NK-92 (cell line): Measurements from ENCODE around the gene ZNF582.
A peak's percentile ranks its signal among the peaks of the same experiment; 100 is the strongest.

ENCODE experiments used
- DNase-seq: peaks from one replicate; lab custom pipeline; 2025; ENCODE audit not compliant: unreplicated experiment; lab: John Stamatoyannopoulos, UW

Gene ZNF582

GRCh38 chr19:56393119-56394012 lies at the start of gene ZNF582:
TSS of gene ZNF582 (minus strand) at chr19:56393534. CDS start at chr19:56391752, 1,782 bp downstream.
- DNase-seq: peak; percentile 36

- DNase-seq: no peak
Observed at GRCh38 chr19:56441206-56441792, 48.0 kb upstream of the ZNF582 start.

- no peak for DNase-seq
Observed at GRCh38 chr19:56423985-56424353, 30.6 kb upstream of the ZNF582 start.

GRCh38 chr19:56423276-56423984 lies 30.1 kb upstream of the ZNF582 start:
- no peak for DNase-seq

GRCh38 chr19:56405062-56405461 lies 11.7 kb upstream of the ZNF582 start:
- DNase-seq: no peak

GRCh38 chr19:56404705-56405056 lies 11.3 kb upstream of the ZNF582 start:
- DNase-seq: no peak

- peak; percentile 12 for DNase-seq
Observed at GRCh38 chr19:56403764-56404704, 10.7 kb upstream of the ZNF582 start, which contains the start of gene ZNF583. TSS of gene ZNF583 (plus strand) at chr19:56404332. CDS start at chr19:56407115, 2,783 bp downstream.

GRCh38 chr19:56403261-56403660 lies 9.9 kb upstream of the ZNF582 start:
- no peak for DNase-seq

GRCh38 chr19:56400485-56400884 lies 7.2 kb upstream of the ZNF582 start:
- DNase-seq: no peak

- no peak for DNase-seq
Observed at GRCh38 chr19:56398809-56399208, 5.5 kb upstream of the ZNF582 start.

GRCh38 chr19:56383826-56384605 lies 9.3 kb downstream of the ZNF582 start:
- no peak for DNase-seq

- DNase-seq: no peak
Observed at GRCh38 chr19:56377105-56377924, 16.0 kb downstream of the ZNF582 start.

- no peak for DNase-seq
Observed at GRCh38 chr19:56372281-56372680, 21.1 kb downstream of the ZNF582 start.

- no peak for DNase-seq
Observed at GRCh38 chr19:56369886-56370676, 23.3 kb downstream of the ZNF582 start.

GRCh38 chr19:56367829-56368711 lies 25.3 kb downstream of the ZNF582 start:
- no peak for DNase-seq

GRCh38 chr19:56360841-56361240 lies 32.5 kb downstream of the ZNF582 start:
- no peak for DNase-seq

- DNase-seq: no peak
Observed at GRCh38 chr19:56356944-56357343, 36.4 kb downstream of the ZNF582 start.
